HEK293 (cell line): Measurements from ENCODE around the gene CPAMD8.

ENCODE experiments used
- CTCF ChIA-PET: fragments of 350-600 bp; formaldehyde crosslinking; extraction: SDS; loops from one replicate; lab custom pipeline; 2021; ENCODE audit warnings: antibody characterized with exemption; lab: Yijun Ruan, JAX
- POLR2A ChIA-PET: fragments of 300-600 bp; formaldehyde crosslinking; extraction: SDS; loops from one replicate; lab custom pipeline; 2020; ENCODE audit warnings: antibody characterized with exemption, inconsistent platforms; lab: Yijun Ruan, JAX
- H3K27ac ChIP-seq: fragments of 200-500 bp; sonication (Bioruptor generic); 2 replicates; pipeline ENCODE4 v1.5.1; 2014; ENCODE audit warnings: low read depth, low read length, control low read depth, inconsistent platforms; ENCODE audit errors: extremely low read depth
- H3K36me3 ChIP-seq, 2 experiments: fragments of 200-500 bp in 1 of 2; sonication (Bioruptor generic) in 1 of 2; 1 replicate in 1 of 2; 2 replicates in 1 of 2; pipeline ENCODE4 v1.5.1; 2014 to 2017; ENCODE audit warnings: inconsistent platforms in 2 of 2, low read length in 2 of 2; ENCODE audit not compliant: control insufficient read depth in 2 of 2, insufficient read depth in 1 of 2
- H3K4me1 ChIP-seq: fragments of 200-500 bp; sonication (Bioruptor generic); 2 replicates; pipeline ENCODE4 v1.5.1; 2014; ENCODE audit warnings: mild to moderate bottlenecking, low read length, inconsistent platforms; ENCODE audit not compliant: control insufficient read depth, insufficient read depth
- H3K4me3 ChIP-seq: 2 replicates; pipeline ENCODE4 v1.5.1; 2011; ENCODE audit warnings: low read depth, mild to moderate bottlenecking, control low read depth, low read length, moderate library complexity
- H3K9me3 ChIP-seq: fragments of 200-500 bp; sonication (Bioruptor generic); 2 replicates; pipeline ENCODE4 v1.5.1; 2014; ENCODE audit warnings: low read depth, low read length, inconsistent platforms; ENCODE audit not compliant: control insufficient read depth, insufficient read depth
- HOXA7 ChIP-seq: sonication (generic); formaldehyde crosslinking; IDR thresholded peaks from 2 replicates; pipeline ENCODE4 v1.8.1; 2022; ENCODE audit warnings: missing genetic modification reagents, borderline replicate concordance
- HOXD13 ChIP-seq: sonication (generic); formaldehyde crosslinking; IDR thresholded peaks from 2 replicates; pipeline ENCODE4 v1.8.0; 2022; ENCODE audit warnings: missing genetic modification reagents, borderline replicate concordance
- KLF8 ChIP-seq: fragments of 450-650 bp; formaldehyde crosslinking; IDR thresholded peaks from 2 replicates; pipeline ENCODE4 v1.5.1; 2016; ENCODE audit warnings: missing biosample characterization, missing genetic modification characterization
- KLF9 ChIP-seq: fragments of 450-650 bp; formaldehyde crosslinking; IDR thresholded peaks from 2 replicates; pipeline ENCODE4 v1.5.1; 2016; ENCODE audit warnings: missing biosample characterization, missing genetic modification characterization, low read depth
- SCRT1 ChIP-seq: fragments of 450-650 bp; formaldehyde crosslinking; IDR thresholded peaks from 2 replicates; pipeline ENCODE4 v1.5.1; 2016; ENCODE audit warnings: missing biosample characterization, missing genetic modification characterization, borderline replicate concordance
- TSHZ1 ChIP-seq: fragments of 450-650 bp; formaldehyde crosslinking; IDR thresholded peaks from 2 replicates; pipeline ENCODE4 v1.5.1; 2016; ENCODE audit warnings: missing biosample characterization, missing genetic modification characterization, borderline replicate concordance
- WT1 ChIP-seq: fragments of 450-650 bp; formaldehyde crosslinking; IDR thresholded peaks from 2 replicates; pipeline ENCODE4 v1.5.1; 2016; ENCODE audit warnings: missing biosample characterization, missing genetic modification characterization
- YY2 ChIP-seq: fragments of 450-650 bp; formaldehyde crosslinking; IDR thresholded peaks from 2 replicates; pipeline ENCODE4 v1.5.1; 2016; ENCODE audit warnings: missing biosample characterization, missing genetic modification characterization
- ZBTB44 ChIP-seq: fragments of 450-650 bp; IDR thresholded peaks from 2 replicates; pipeline ENCODE4 v1.5.1; 2018; ENCODE audit warnings: missing biosample characterization, mild to moderate bottlenecking, missing genetic modification characterization
- ZBTB48 ChIP-seq: fragments of 450-650 bp; formaldehyde crosslinking; IDR thresholded peaks from 2 replicates; pipeline ENCODE4 v1.5.1; 2016; ENCODE audit warnings: missing biosample characterization, missing genetic modification characterization
- ZBTB7A ChIP-seq: fragments of 450-650 bp; formaldehyde crosslinking; IDR thresholded peaks from 2 replicates; pipeline ENCODE4 v1.5.1; 2016; ENCODE audit warnings: low read depth, missing biosample characterization, missing genetic modification characterization
- ZNF112 ChIP-seq: fragments of 450-650 bp; formaldehyde crosslinking; IDR thresholded peaks from 2 replicates; pipeline ENCODE4 v1.5.0; 2017; ENCODE audit warnings: missing biosample characterization, missing genetic modification characterization
- ZNF138 ChIP-seq: fragments of 450-650 bp; formaldehyde crosslinking; IDR thresholded peaks from 2 replicates; pipeline ENCODE4 v1.5.1; 2016; ENCODE audit warnings: missing biosample characterization, missing genetic modification characterization, borderline replicate concordance
- ZNF157 ChIP-seq: fragments of 450-650 bp; formaldehyde crosslinking; IDR thresholded peaks from 2 replicates; pipeline ENCODE4 v1.5.1; 2016; ENCODE audit warnings: missing biosample characterization, missing genetic modification characterization
- ZNF223 ChIP-seq: fragments of 450-650 bp; formaldehyde crosslinking; IDR thresholded peaks from 2 replicates; pipeline ENCODE4 v1.5.1; 2016; ENCODE audit warnings: missing biosample characterization, missing genetic modification characterization
- ZNF416 ChIP-seq: fragments of 450-650 bp; formaldehyde crosslinking; IDR thresholded peaks from 2 replicates; pipeline ENCODE4 v1.5.1; 2016; ENCODE audit warnings: missing biosample characterization, missing genetic modification characterization
- ZNF473 ChIP-seq: fragments of 450-650 bp; formaldehyde crosslinking; IDR thresholded peaks from 2 replicates; pipeline ENCODE4 v1.5.1; 2017; ENCODE audit warnings: missing biosample characterization, missing genetic modification characterization
- ZNF548 ChIP-seq: fragments of 450-650 bp; formaldehyde crosslinking; IDR thresholded peaks from 2 replicates; pipeline ENCODE4 v1.5.1; 2016; ENCODE audit warnings: missing biosample characterization, missing genetic modification characterization
- ZNF585B ChIP-seq: fragments of 450-650 bp; formaldehyde crosslinking; IDR thresholded peaks from 2 replicates; pipeline ENCODE4 v1.5.1; 2016; ENCODE audit warnings: missing biosample characterization, missing genetic modification characterization
- ZNF621 ChIP-seq: fragments of 450-650 bp; formaldehyde crosslinking; IDR thresholded peaks from 2 replicates; pipeline ENCODE4 v1.5.1; 2017; ENCODE audit warnings: missing biosample characterization, missing genetic modification characterization
- ZNF843 ChIP-seq: fragments of 450-650 bp; formaldehyde crosslinking; IDR thresholded peaks from 2 replicates; pipeline ENCODE4 v1.5.1; 2016; ENCODE audit warnings: missing biosample characterization, missing genetic modification characterization
- ZSCAN16 ChIP-seq: fragments of 450-650 bp; formaldehyde crosslinking; IDR thresholded peaks from 2 replicates; pipeline ENCODE4 v1.5.1; 2016; ENCODE audit warnings: missing biosample characterization, missing genetic modification characterization
- ZSCAN23 ChIP-seq: fragments of 450-650 bp; formaldehyde crosslinking; IDR thresholded peaks from 2 replicates; pipeline ENCODE4 v1.5.1; 2016; ENCODE audit warnings: missing biosample characterization, missing genetic modification characterization
- ZSCAN5A ChIP-seq: fragments of 450-650 bp; formaldehyde crosslinking; IDR thresholded peaks from 2 replicates; pipeline ENCODE4 v1.5.1; 2016; ENCODE audit warnings: missing biosample characterization, missing genetic modification characterization
- TF ChIP-seq, protein P1 (sequence below): fragments of 450-650 bp; formaldehyde crosslinking; IDR thresholded peaks from 2 replicates; pipeline ENCODE4 v1.5.1; 2016; ENCODE audit warnings: missing biosample characterization, missing genetic modification characterization, borderline replicate concordance

Gene CPAMD8

GRCh38 chr19:17060802-17061201 lies 34.2 kb upstream of the CPAMD8 start:
- ChIA-PET POLR2A (no interaction called here), CTCF (interaction anchor here (1.6 kb wide), 1 partner anchor 221 kb away, joined by 3 read pairs; no protein-coding TSS in a partner anchor)
- Histone ChIP-seq H3K36me3 (peaks cover 23 to 72% of the 10 kb centered on the region in 2 experiments), H3K9me3 (no peaks in the 10 kb centered on the region), H3K27ac (no peak overlapping the region), H3K4me1 (no peaks in the 10 kb centered on the region), H3K4me3 (no peak overlapping the region)
- no peak for TF ChIP-seq HOXA7 (CRISPR knock-in tag)

DNA sequence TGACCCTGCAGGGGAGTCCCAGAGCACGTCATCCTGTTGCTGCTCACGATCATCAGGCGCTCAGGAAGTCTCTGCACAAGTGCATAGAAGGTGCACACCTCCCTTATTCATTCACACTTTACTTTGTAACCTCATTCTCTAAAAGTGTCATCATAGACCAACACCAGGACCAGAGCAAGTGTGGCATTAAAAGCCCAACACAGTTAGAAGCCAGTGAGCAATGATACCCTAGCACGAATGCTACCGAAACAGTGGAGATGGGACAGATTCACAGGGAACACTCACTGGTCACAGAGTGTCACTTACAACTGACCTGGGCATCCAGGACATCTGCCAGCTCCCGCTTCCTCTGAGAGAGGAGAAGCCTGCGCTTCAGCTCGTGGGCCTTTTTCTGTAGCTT lies 31.6 kb upstream of the CPAMD8 start:
- no peak for TF ChIP-seq WT1 (tag by site-specific recombination)
- TF ChIP-seq YY2 (tag by site-specific recombination) = no peak
- TF ChIP-seq KLF9 (tag by site-specific recombination) = no peak
- TF ChIP-seq ZBTB7A (tag by site-specific recombination) = no peak
- TF ChIP-seq ZBTB44 (tag by site-specific recombination) = no peak
- no peak for TF ChIP-seq SCRT1 (tag by site-specific recombination)
- TF ChIP-seq ZSCAN16 (tag by site-specific recombination) = no peak
- TF ChIP-seq HOXD13 (CRISPR knock-in tag) = no peak
- Histone ChIP-seq H3K36me3 (peaks cover 22 to 75% of the 10 kb centered on the region in 2 experiments), H3K27ac (no peak overlapping the region), H3K4me3 (no peak overlapping the region), H3K9me3 (no peaks in the 10 kb centered on the region), H3K4me1 (no peaks in the 10 kb centered on the region)
- CTCF ChIA-PET = interaction anchor here (1.2 kb wide), 1 partner anchor 9 kb away, joined by 7 read pairs; no protein-coding TSS in a partner anchor
- POLR2A ChIA-PET = no interaction called here

GRCh38 chr19:17055636-17056035 lies 29.0 kb upstream of the CPAMD8 start:
- Histone ChIP-seq H3K4me3 (no peak overlapping the region), H3K4me1 (no peaks in the 10 kb centered on the region), H3K9me3 (no peaks in the 10 kb centered on the region), H3K36me3 (peaks cover 30 to 82% of the 10 kb centered on the region in 2 experiments), H3K27ac (no peak overlapping the region)
- CTCF ChIA-PET = interaction anchor here (1.2 kb wide), 1 partner anchor 284 kb away, joined by 4 read pairs; no protein-coding TSS in a partner anchor
- POLR2A ChIA-PET = no interaction called here
- no peak for TF ChIP-seq TSHZ1 (tag by site-specific recombination)
- TF ChIP-seq ZNF223 (tag by site-specific recombination) = no peak
- no peak for TF ChIP-seq ZBTB48 (tag by site-specific recombination)
- TF ChIP-seq ZNF473 (tag by site-specific recombination) = no peak
- TF ChIP-seq ZNF112 (tag by site-specific recombination) = no peak
- no peak for TF ChIP-seq ZNF416 (tag by site-specific recombination)
- TF ChIP-seq ZNF843 = no peak
- no peak for TF ChIP-seq ZNF548 (tag by site-specific recombination)
- TF ChIP-seq ZSCAN5A (tag by site-specific recombination) = no peak
- no peak for TF ChIP-seq ZSCAN23 (tag by site-specific recombination)
- TF ChIP-seq, protein P1, sequence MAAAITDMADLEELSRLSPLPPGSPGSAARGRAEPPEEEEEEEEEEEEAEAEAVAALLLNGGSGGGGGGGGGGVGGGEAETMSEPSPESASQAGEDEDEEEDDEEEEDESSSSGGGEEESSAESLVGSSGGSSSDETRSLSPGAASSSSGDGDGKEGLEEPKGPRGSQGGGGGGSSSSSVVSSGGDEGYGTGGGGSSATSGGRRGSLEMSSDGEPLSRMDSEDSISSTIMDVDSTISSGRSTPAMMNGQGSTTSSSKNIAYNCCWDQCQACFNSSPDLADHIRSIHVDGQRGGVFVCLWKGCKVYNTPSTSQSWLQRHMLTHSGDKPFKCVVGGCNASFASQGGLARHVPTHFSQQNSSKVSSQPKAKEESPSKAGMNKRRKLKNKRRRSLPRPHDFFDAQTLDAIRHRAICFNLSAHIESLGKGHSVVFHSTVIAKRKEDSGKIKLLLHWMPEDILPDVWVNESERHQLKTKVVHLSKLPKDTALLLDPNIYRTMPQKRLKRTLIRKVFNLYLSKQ (tag by site-specific recombination) = no peak
- TF ChIP-seq ZNF585B (tag by site-specific recombination) = no peak
- TF ChIP-seq ZNF621 (tag by site-specific recombination) = no peak
- TF ChIP-seq KLF8 (tag by site-specific recombination) = no peak
- no peak for TF ChIP-seq ZNF157 (tag by site-specific recombination)
- TF ChIP-seq ZNF138 (tag by site-specific recombination) = no peak
